Immature natural killer cell (primary cell): ENCODE data around the gene PNMA8B. TPM values are rescaled to one million over a fixed set of nuclear protein-coding genes. Genes with fewer than 3 reads are reported as not detected.
A peak's percentile ranks its signal among the peaks of the same experiment; 100 is the strongest.
"Not testable (repeated sequence)": the region's sequence is repeated elsewhere in the genome, so short reads cannot be mapped to it uniquely, and the experiment has no call there.

Source experiments
- DNase-seq, 3 donors: peaks; one replicate each; pipeline ENCODE4 v3.0.0; 2022; ENCODE audit warnings: mixed read lengths in 1 of 3
- H3K27ac Mint-ChIP-seq, 6 donors: one replicate each; pipeline ENCODE4 v1.8.0; 2020; ENCODE audit warnings: mixed read lengths in 6 of 6, mild to moderate bottlenecking in 5 of 6, inconsistent platforms in 4 of 6, moderate library complexity in 3 of 6
- H3K27me3 Mint-ChIP-seq, 3 donors: one replicate each; pipeline ENCODE4 v1.8.0; 2020 to 2021; ENCODE audit warnings: low read depth in 3 of 3, mild to moderate bottlenecking in 3 of 3, mixed read lengths in 3 of 3, moderate library complexity in 3 of 3, inconsistent platforms in 1 of 3
- H3K36me3 Mint-ChIP-seq, 3 donors: one replicate each; pipeline ENCODE4 v1.8.0; 2020; ENCODE audit warnings: mixed read lengths in 3 of 3, inconsistent platforms in 2 of 3, mild to moderate bottlenecking in 2 of 3
- H3K4me1 Mint-ChIP-seq, 2 donors: one replicate each; pipeline ENCODE4 v1.8.0; 2020; ENCODE audit warnings: inconsistent platforms in 2 of 2, mild to moderate bottlenecking in 2 of 2, mixed read lengths in 2 of 2, moderate library complexity in 1 of 2
- H3K4me3 Mint-ChIP-seq, 5 donors: one replicate each; pipeline ENCODE4 v1.8.0; 2020; ENCODE audit warnings: mild to moderate bottlenecking in 5 of 5, mixed read lengths in 5 of 5, inconsistent platforms in 3 of 5, moderate library complexity in 3 of 5
- H3K9me3 Mint-ChIP-seq, 6 donors: one replicate each; pipeline ENCODE4 v1.8.0; 2020; ENCODE audit warnings: mild to moderate bottlenecking in 6 of 6, mixed read lengths in 6 of 6, inconsistent platforms in 4 of 6, moderate library complexity in 3 of 6
- polyA plus RNA-seq, 3 donors: library from polyadenylated mRNA; unstranded; fragments of 300-500 nt; fragmentation: Illumina TruSeq; gene quantifications; one replicate each; pipeline ENCODE4 v1.2.3, GENCODE V29; 2021

PNMA8B gene
- polyA plus RNA-seq, 3 donors from 2014 or later = not detected

DNA sequence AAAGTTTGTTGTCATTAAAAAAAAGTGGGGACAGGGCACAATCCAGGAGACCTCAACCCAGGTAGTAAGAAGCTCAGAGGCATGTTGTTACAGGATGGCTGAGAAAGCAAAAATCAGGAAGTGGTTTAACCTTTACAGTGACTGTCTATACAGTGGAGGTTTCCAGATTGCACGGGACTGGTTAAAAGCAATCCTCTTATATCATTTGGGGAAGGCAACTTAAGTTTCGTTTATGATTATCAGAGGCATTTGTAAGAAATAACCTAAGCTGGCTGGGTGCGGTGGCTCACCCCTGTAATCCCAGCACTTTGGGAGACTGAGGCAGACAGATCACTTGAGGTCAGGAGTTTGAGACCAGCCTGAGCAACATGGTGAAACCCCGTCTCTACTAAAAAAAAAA lies 27.3 kb upstream of the PNMA8B start:
- H3K27ac Mint-ChIP-seq, H3K27me3 Mint-ChIP-seq, H3K9me3 Mint-ChIP-seq, DNase-seq, H3K4me3 Mint-ChIP-seq, H3K36me3 Mint-ChIP-seq, H3K4me1 Mint-ChIP-seq: not testable (repeated sequence)

DNA sequence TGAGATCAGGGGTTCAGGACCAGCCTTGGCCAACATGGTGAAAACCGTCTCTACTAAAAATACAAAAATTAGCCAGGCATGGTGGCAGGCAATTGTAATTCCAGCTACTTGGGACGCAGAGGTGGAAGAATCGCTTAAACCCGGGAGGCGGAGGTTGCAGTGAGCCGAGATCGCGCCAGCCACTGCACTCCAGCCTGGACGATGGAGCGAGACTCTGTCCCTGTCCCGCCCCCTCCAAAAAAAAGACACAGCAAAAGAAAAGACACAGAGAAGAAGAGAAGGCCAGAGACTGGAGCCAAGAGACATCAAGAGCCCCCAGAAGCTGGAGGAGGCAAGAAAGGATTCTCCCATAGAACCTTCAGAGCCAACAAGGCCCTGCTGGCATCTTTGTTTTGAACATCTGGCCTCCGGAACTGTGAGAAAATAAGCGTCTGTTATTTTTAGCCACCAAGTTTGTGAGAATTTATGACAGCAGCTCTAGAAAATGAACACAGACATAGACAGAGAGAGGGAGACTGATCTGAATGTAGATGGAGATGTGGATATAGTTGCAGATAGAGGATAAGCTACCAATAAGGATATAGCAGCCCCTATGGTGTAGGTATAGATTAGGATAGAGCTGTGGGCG lies 25.7 kb upstream of the PNMA8B start:
- Mint-ChIP-seq H3K27me3 (peaks cover 0 to 3% (median 2%) of the 10 kb centered on the region in 3 donors), H3K4me1 (no peaks in the 10 kb centered on the region), H3K27ac (no peak overlapping the region), H3K4me3 (no peak overlapping the region), H3K36me3 (no peaks in the 10 kb centered on the region), H3K9me3 (peaks cover 0 to 2% (median 0%) of the 10 kb centered on the region in 6 donors)
- DNase-seq = no peak

DNA sequence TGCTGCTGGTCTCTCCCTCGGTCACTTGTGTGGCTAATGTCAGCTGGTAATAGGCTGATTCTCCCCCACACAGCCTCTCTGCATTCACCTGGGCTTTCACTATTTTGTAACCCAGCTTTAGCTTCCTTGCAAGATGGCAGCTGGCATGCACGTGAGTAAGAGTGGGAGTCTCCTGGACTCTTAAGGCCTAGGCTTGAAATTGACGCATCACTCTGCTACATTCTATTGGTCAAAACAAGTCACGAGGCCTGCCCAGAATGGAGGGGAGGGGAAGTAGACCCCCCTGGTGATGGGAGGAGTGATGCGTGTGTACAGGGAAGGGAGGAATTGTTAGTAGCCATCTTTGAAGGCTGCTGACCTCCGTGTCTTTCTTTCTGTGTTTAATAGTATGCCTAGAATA lies 24.9 kb upstream of the PNMA8B start:
- no peaks in the 10 kb centered on the region for H3K36me3 Mint-ChIP-seq
- DNase-seq = no peak
- no peak overlapping the region for H3K4me3 Mint-ChIP-seq
- peaks cover 0 to 2% (median 0%) of the 10 kb centered on the region in 6 donors for H3K9me3 Mint-ChIP-seq
- peaks cover 0 to 3% (median 2%) of the 10 kb centered on the region in 3 donors for H3K27me3 Mint-ChIP-seq
- no peaks in the 10 kb centered on the region for H3K4me1 Mint-ChIP-seq
- H3K27ac Mint-ChIP-seq = no peak overlapping the region

DNA sequence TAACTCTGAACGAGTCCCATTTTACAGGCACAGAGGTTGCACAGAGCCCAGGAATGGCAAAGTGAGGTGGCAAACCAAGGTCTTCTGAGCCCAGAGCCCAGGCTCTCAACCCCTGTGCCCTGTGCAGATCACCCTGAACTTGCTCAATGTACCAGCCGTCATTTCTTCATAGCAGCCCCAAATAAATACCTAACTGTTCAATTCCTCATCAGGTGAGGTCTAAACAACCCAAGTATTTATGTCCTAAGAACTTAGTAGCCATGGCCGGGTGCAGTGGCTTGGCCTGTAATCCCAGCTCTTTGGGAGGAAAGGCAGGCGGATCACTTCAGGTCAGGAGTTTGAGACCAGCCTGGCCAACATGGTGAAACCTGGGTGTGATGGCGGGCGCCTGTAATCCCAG lies 21.8 kb upstream of the PNMA8B start:
- no peak for DNase-seq
- Mint-ChIP-seq H3K4me3 (no peak overlapping the region), H3K4me1 (no peaks in the 10 kb centered on the region), H3K27me3 (peaks cover 5 to 11% (median 10%) of the 10 kb centered on the region in 3 donors), H3K27ac (no peak overlapping the region), H3K9me3 (no peaks in the 10 kb centered on the region), H3K36me3 (no peaks in the 10 kb centered on the region)

DNA sequence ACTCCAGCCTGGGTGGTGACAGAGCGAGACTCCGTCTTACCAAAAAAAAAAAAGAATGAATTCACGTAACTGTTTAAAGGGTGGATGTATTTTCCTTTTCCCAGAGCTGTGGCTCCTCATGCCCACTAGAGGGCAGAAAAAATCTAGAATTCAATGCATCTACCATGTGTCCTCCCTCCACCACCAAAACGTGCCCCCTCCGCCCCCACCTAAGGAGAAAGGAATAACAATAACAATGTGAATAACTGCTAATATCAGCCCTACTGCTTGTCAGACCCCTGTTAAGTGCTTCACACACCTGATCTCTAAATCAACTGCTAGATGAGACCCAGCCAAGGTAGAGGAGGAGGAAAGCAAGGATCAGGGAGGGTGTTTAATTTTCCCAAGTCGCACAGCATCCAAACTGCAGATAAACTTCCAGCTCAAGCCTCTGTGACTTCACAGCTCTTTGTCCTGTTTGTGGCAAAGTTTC lies 20.2 kb upstream of the PNMA8B start:
- Mint-ChIP-seq H3K4me1 (no peaks in the 10 kb centered on the region), H3K27me3 (peaks cover 5 to 15% (median 11%) of the 10 kb centered on the region in 3 donors), H3K36me3 (no peaks in the 10 kb centered on the region), H3K9me3 (no peaks in the 10 kb centered on the region), H3K4me3 (no peak overlapping the region), H3K27ac (no peak overlapping the region)
- DNase-seq = no peak

DNA sequence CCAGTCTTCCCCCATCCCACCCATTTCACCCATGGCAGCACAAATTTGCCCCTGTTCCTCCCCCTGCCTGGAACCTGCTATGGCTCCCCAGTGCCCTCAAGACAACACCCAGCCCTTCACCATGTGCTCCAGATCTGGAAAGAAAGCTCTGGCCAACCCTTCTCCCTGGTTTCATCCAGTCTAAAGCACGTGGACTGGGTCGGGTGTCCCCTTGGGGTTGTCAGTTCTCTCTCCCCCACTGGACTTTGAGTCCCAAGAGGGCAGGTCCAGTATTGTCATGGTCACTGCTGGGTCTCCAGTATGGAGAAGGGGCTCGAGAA lies 19.6 kb upstream of the PNMA8B start:
- H3K36me3 Mint-ChIP-seq = no peaks in the 10 kb centered on the region
- no peaks in the 10 kb centered on the region for H3K4me1 Mint-ChIP-seq
- no peak overlapping the region for H3K27ac Mint-ChIP-seq

DNA sequence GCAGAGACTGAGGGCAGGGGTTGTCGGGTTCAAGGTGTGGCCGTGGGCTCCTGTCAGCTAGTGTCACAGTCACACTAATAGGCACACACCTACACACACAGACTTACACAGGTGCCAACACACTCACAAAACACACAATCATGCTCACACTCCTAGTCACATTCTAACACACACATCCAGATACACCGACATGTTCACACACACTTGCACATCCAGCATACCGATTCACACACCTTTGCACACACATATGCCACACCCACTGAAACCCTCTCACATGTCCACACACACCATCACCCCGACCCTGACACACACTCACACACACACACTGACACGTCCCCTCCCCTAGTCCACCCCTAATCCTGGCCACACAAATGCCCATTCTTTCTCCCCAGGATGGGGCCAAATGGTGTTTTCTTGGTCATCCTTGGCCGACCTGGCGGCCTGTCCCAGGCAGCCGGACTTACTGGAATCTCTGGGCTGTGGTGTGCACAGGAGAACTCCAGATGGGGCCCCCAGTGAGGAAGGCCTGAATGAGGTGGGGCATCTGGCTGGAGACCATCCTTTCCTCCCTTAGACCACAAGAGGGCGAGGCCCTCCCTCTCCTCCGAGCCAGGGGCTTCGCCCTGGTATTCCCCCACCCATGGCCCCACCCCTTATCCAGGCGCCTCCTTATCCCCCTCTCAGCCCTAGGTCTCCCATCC lies 19.1 kb upstream of the PNMA8B start:
- Mint-ChIP-seq H3K36me3 (no peaks in the 10 kb centered on the region), H3K9me3 (no peaks in the 10 kb centered on the region), H3K27ac (no peak overlapping the region), H3K27me3 (peaks cover 5 to 15% (median 11%) of the 10 kb centered on the region in 3 donors), H3K4me3 (no peak overlapping the region), H3K4me1 (no peaks in the 10 kb centered on the region)
- DNase-seq = no peak

More for the DNA sequence above, 19.6 kb upstream of the PNMA8B start:
- DNase-seq = no peak
- Mint-ChIP-seq H3K27me3 (peaks cover 5 to 15% (median 11%) of the 10 kb centered on the region in 3 donors), H3K4me3 (no peak overlapping the region), H3K9me3 (no peaks in the 10 kb centered on the region)

DNA sequence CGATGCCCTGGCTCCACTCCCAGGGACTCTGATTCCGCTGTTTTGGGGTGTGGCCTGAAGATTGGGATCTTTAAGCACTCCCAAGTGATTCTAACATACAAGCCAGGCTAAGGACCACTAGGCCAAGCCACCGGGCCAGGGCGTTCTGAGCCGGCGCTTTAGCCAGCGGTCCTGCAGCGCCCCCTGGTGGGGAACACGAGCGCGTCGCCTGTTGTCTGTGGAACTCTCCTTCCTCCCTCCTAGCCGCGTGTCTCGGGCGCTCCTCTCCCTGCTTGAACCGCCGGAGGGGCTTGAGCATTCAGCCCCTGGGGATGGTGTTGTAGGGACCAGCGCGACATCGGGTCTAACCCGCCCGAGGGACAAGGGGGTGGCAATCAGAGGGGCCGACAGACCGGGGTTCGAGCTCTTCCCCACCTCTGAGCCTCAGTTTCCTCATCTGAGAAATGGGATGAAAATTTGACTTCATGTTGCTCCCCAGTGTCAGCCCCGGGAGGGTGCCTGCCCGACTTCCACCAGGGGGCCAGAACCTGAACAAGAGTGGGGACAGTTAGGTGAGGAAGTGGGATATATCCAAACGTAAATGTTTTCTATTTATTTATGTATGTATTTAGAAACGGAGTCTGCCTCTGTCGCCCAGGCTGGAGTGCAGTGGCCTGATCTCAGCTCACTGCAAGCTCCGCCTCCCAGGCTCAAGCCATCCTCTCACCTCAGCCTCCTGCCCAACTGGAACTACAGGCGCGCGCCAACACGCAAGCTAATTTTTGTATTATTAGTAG lies 18.0 kb upstream of the PNMA8B start:
- H3K27me3 Mint-ChIP-seq = peaks cover 5 to 15% (median 13%) of the 10 kb centered on the region in 3 donors
- H3K36me3 Mint-ChIP-seq = no peaks in the 10 kb centered on the region
- peak in 2 of 3 donors; percentile 54 to 67 for DNase-seq
- no peak overlapping the region for H3K27ac Mint-ChIP-seq
- H3K4me3 Mint-ChIP-seq = no peak overlapping the region
- H3K4me1 Mint-ChIP-seq = no peaks in the 10 kb centered on the region
- no peaks in the 10 kb centered on the region for H3K9me3 Mint-ChIP-seq

DNA sequence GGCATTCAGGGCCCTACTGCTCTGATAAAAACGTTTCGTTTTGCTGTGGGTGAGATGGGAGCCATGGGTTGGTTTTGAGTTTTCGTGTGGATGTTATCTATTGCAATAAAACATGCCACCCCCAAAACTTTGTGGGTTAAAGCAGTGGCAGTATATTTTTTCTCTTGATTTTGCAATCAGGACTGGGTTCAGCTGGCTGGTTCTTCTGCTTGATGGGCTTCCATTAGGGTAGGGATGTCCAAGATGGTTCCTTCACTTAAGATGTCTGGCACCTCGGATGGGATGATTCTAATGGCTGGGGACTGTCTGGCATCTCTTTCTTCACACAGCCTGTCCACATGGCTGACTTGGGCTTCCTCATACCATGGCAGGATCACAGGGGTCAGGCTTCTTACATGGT lies 15.6 kb upstream of the PNMA8B start:
- no peak for DNase-seq
- H3K27ac Mint-ChIP-seq = no peak overlapping the region
- H3K27me3 Mint-ChIP-seq = peaks cover 5 to 15% (median 11%) of the 10 kb centered on the region in 3 donors
- H3K36me3 Mint-ChIP-seq = no peaks in the 10 kb centered on the region
- no peak overlapping the region for H3K4me3 Mint-ChIP-seq
- no peaks in the 10 kb centered on the region for H3K9me3 Mint-ChIP-seq
- H3K4me1 Mint-ChIP-seq = no peaks in the 10 kb centered on the region

DNA sequence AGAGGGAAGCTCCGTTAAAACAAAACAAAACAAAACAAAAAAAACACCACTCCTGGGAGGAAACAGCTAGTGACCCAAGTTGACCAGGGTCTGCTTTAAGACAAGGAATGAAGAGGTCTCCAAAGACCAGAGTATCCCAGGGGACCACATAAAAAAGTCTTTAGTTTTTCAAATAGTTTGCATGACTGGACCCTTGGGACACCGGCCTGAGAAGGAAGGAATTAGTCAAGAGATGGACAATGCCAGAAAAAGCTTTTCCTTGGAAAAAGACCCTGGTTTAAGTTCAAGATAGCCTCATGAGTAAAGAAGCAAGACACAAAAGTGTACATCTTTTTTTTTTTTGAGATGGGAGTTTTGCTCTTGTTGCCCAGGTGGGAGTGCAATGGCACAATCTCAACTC lies 12.5 kb upstream of the PNMA8B start:
- DNase-seq = no peak
- no peak overlapping the region for H3K4me3 Mint-ChIP-seq
- H3K27ac Mint-ChIP-seq = no peak overlapping the region
- H3K9me3 Mint-ChIP-seq = no peaks in the 10 kb centered on the region
- peaks cover under 1 to 5% (median 4%) of the 10 kb centered on the region in 3 donors for H3K27me3 Mint-ChIP-seq
- no peaks in the 10 kb centered on the region for H3K4me1 Mint-ChIP-seq
- H3K36me3 Mint-ChIP-seq = no peaks in the 10 kb centered on the region

DNA sequence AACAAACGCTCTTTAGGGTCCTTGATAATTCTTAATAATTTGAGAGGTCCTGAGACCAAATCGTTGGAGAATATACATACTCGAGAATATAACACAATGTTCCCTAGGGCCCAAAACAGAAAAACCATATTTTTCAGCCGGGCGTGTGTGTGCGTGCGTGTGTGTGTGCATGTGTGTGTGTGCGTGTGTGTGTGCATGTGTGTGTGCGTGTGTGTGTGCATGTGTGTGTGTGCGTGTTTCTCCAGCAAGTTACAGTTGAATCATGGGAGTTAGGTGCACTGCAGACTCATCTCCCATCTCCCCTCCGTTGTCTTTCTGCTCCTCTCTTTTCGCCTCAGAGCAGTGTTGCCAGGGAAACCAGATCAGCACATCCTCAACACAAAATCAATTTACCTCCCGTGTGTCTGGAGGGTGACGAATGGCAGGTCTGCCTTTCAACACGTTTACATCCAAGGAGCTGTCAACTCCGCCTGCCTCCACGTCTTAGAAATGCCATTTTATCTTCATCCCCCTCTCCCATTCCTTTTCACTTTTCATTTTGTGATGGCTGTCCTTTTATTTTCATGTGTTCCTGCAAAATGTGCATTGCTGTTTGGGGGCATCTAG lies 8.3 kb upstream of the PNMA8B start:
- Mint-ChIP-seq H3K4me3 (no peak overlapping the region), H3K27ac (no peak overlapping the region), H3K36me3 (no peaks in the 10 kb centered on the region), H3K27me3 (peaks cover 0 to 3% (median 3%) of the 10 kb centered on the region in 3 donors), H3K9me3 (no peaks in the 10 kb centered on the region), H3K4me1 (no peaks in the 10 kb centered on the region)
- DNase-seq = no peak

DNA sequence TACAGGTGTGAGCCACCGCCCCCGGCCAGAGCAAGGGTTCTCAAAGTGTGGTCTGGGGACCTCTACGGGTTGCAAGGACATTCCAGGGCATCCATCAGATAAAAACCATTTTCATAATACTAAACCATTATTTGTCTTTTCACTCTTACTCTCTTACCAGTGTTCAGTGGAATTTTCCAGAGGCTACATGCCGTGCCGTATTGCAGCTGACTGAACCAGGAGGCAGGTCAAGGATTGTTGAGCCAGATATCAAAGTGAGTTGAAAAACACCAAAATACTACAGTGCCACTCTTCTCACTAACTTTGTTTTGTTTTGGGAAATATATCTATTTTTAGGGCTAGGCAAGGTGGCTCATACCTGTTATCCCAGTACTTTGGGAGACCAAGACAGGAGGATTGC lies 7.2 kb upstream of the PNMA8B start:
- Mint-ChIP-seq H3K27me3 (peaks cover 1 to 3% (median 3%) of the 10 kb centered on the region in 3 donors), H3K4me1 (no peaks in the 10 kb centered on the region), H3K36me3 (no peaks in the 10 kb centered on the region), H3K27ac (no peak overlapping the region), H3K4me3 (no peak overlapping the region), H3K9me3 (no peaks in the 10 kb centered on the region)
- no peak for DNase-seq

DNA sequence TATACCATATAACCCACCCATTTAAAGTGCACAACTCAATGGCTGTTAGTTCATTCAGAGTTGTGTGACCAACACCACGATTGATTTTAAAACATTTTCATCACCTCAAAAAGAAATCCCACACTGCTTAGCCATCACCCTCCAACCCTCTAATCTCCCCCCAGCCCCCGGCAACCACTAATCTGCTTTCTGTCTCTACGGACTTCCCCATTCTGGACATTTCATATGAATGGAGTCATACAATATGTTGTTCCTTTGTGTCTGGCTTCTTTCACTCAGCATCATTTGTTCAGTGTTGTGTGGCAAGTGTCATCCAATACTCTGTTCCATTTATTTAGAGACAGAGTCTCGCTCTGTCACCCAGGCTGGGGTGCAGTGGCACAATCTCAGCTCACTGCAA lies 4.0 kb upstream of the PNMA8B start:
- Mint-ChIP-seq H3K27ac (no peak overlapping the region), H3K27me3 (peaks cover 3 to 5% (median 5%) of the 10 kb centered on the region in 3 donors), H3K36me3 (no peaks in the 10 kb centered on the region), H3K4me1 (no peaks in the 10 kb centered on the region), H3K4me3 (no peak overlapping the region), H3K9me3 (no peaks in the 10 kb centered on the region)
- DNase-seq = no peak

DNA sequence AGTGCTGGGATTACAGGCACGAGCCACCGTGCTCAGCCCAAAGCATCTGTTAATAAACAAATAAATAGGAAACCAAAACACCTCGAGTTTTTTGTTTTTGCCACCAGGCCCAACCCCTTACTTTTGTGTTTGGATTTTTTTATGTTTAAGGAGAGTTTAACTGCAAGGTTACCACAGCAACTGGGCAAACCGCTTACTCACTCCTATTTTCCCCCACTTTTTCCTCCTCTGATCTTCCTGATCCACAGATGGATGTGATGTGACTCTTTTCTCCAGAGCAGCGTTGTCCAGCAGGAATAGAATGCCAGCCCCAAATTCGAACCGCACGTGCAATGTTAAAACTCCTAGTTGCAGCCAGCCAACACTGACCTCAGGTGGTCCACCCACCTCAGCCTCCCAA lies 2.1 kb upstream of the PNMA8B start:
- Mint-ChIP-seq H3K36me3 (no peaks in the 10 kb centered on the region), H3K27ac (no peak overlapping the region), H3K9me3 (no peaks in the 10 kb centered on the region), H3K27me3 (peaks cover under 1 to 7% (median 5%) of the 10 kb centered on the region in 3 donors), H3K4me1 (no peaks in the 10 kb centered on the region), H3K4me3 (no peak overlapping the region)
- DNase-seq = no peak
